Measurements from ENCODE around the gene KCNAB2.

KCNAB2 gene

DNA sequence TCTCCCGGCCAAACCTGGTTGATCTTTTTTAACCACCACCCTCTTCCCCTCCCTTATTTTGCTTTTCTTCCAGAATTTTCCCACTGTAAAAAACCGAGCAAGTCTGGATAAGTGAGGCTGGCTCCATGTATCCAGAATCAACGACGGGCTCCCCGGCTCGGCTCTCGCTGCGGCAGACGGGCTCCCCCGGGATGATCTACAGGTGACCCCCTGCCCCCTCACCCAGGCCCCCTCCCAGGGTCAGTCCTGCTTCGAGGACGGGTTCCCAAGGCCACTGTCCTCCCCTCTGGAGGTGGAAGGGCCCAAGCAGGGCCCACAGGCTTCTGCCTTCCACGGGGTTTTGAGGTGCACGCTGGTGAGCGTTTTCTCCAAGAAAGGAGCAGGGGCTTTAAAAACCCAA, 5.2 kb upstream of the KCNAB2 start:
- peaks cover 89% of the 10 kb centered on the region for H4K20me1 ChIP-seq (ENCODE audit: insufficient read depth, low read length, poor library complexity, severe bottlenecking)
- H3K27me3 ChIP-seq (ENCODE audit: insufficient read depth, low read length, poor library complexity, severe bottlenecking), result no peaks in the 10 kb centered on the region
- H3K4me2 ChIP-seq (ENCODE audit: low read depth, low read length, poor library complexity, severe bottlenecking), result no peak overlapping the region
- no peaks in the 10 kb centered on the region for H3K9me2 ChIP-seq (replicated peaks; ENCODE audit: low read depth, low read length)
- H3K9ac ChIP-seq (ENCODE audit: low read depth, low read length, poor library complexity, severe bottlenecking), result no peak overlapping the region
- TF ChIP-seq EZH2phosphoT487 (IDR thresholded peaks at IDR 0.05; ENCODE audit: borderline replicate concordance) (no peak), CTCF (conservative IDR thresholded peaks at IDR 0.05; ENCODE audit: low read length) (no peak)
- no peak overlapping the region for H2AFZ ChIP-seq (ENCODE audit: low read length)
- H3K79me2 ChIP-seq (ENCODE audit: insufficient read depth, low read length), result peaks cover 87% of the 10 kb centered on the region
- H3K36me3 ChIP-seq (ENCODE audit: insufficient read depth, low read length), result peaks cover 74% of the 10 kb centered on the region; the same call in 1 of the 2 replicates
- peaks cover 75% of the 10 kb centered on the region for H3K4me1 ChIP-seq (ENCODE audit: insufficient read depth, low read length, poor library complexity, severe bottlenecking)
- no peak overlapping the region for H3K4me3 ChIP-seq (ENCODE audit: low read length, poor library complexity, severe bottlenecking)
- peaks cover 17% of the 10 kb centered on the region for H3F3A ChIP-seq (ENCODE audit: low read depth)
- no peaks in the 10 kb centered on the region for H3K9me3 ChIP-seq (ENCODE audit: insufficient read depth, low read depth, low read length)

- H3F3A ChIP-seq (ENCODE audit: low read depth), result peaks cover 17% of the 10 kb centered on the region
- H3K9me3 ChIP-seq (ENCODE audit: insufficient read depth, low read depth, low read length), result no peaks in the 10 kb centered on the region
- H3K4me2 ChIP-seq (ENCODE audit: low read depth, low read length, poor library complexity, severe bottlenecking), result peak overlapping the region; percentile 33
- H3K9ac ChIP-seq (ENCODE audit: low read depth, low read length, poor library complexity, severe bottlenecking), result no peak overlapping the region
- H2AFZ ChIP-seq (ENCODE audit: low read length), result no peak overlapping the region
- no peaks in the 10 kb centered on the region for H3K27me3 ChIP-seq (ENCODE audit: insufficient read depth, low read length, poor library complexity, severe bottlenecking)
- H3K4me3 ChIP-seq (ENCODE audit: low read length, poor library complexity, severe bottlenecking), result no peak overlapping the region
- TF ChIP-seq CTCF (conservative IDR thresholded peaks at IDR 0.05; ENCODE audit: low read length) (no peak), EZH2phosphoT487 (IDR thresholded peaks at IDR 0.05; ENCODE audit: borderline replicate concordance) (no peak)
- H3K36me3 ChIP-seq (ENCODE audit: insufficient read depth, low read length), result peaks cover 75% of the 10 kb centered on the region; the same call in 1 of the 2 replicates
- H4K20me1 ChIP-seq (ENCODE audit: insufficient read depth, low read length, poor library complexity, severe bottlenecking), result peaks cover 88% of the 10 kb centered on the region
- H3K9me2 ChIP-seq (replicated peaks; ENCODE audit: low read depth, low read length), result no peaks in the 10 kb centered on the region
- H3K4me1 ChIP-seq (ENCODE audit: insufficient read depth, low read length, poor library complexity, severe bottlenecking), result peaks cover 70% of the 10 kb centered on the region
- peaks cover 85% of the 10 kb centered on the region for H3K79me2 ChIP-seq (ENCODE audit: insufficient read depth, low read length)
Observed at GRCh38 chr1:6040861-6041415, 4.8 kb upstream of the KCNAB2 start.

DNA sequence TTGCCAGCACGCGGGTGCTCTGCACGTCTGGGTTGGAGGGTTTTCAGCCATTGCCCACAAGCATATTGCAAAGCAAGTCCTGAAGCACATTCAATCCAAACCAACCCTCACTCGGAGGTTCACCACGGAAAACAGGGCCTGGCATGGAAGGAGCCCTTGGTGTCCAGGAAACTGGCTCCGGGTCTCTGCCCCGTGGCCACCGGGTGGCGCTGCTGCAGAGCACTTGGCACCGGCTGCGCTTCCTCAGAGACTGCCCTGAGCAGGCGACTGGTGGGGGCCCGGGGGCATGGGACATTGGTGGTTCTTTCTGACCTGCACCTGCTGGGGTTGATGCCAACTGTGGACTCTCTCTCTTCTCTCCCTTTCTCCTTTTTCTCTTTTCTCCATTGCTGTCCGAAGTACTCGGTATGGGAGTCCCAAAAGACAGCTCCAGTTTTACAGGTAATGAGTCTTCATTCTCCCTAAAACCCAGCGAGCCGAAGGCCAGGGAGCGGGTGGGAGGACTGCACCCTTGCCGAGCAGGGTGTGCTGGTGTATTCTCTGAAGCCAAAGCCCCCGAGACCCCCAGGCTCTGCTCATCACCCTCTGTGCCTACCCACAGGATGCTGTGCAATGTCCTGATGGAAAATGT, 4.1 kb upstream of the KCNAB2 start:
- H2AFZ ChIP-seq (ENCODE audit: low read length), result no peak overlapping the region
- peaks cover 66% of the 10 kb centered on the region for H3K4me1 ChIP-seq (ENCODE audit: insufficient read depth, low read length, poor library complexity, severe bottlenecking)
- H3K9me2 ChIP-seq (replicated peaks; ENCODE audit: low read depth, low read length), result no peaks in the 10 kb centered on the region
- peaks cover 14% of the 10 kb centered on the region for H3F3A ChIP-seq (ENCODE audit: low read depth)
- peaks cover 84% of the 10 kb centered on the region for H4K20me1 ChIP-seq (ENCODE audit: insufficient read depth, low read length, poor library complexity, severe bottlenecking)
- peaks cover 79% of the 10 kb centered on the region; the same call in 1 of the 2 replicates for H3K36me3 ChIP-seq (ENCODE audit: insufficient read depth, low read length)
- no peaks in the 10 kb centered on the region for H3K9me3 ChIP-seq (ENCODE audit: insufficient read depth, low read depth, low read length)
- peaks cover 85% of the 10 kb centered on the region for H3K79me2 ChIP-seq (ENCODE audit: insufficient read depth, low read length)
- no peaks in the 10 kb centered on the region for H3K27me3 ChIP-seq (ENCODE audit: insufficient read depth, low read length, poor library complexity, severe bottlenecking)
- H3K9ac ChIP-seq (ENCODE audit: low read depth, low read length, poor library complexity, severe bottlenecking), result no peak overlapping the region
- no peak overlapping the region for H3K4me3 ChIP-seq (ENCODE audit: low read length, poor library complexity, severe bottlenecking)
- peak; percentile 76 for TF ChIP-seq CTCF (conservative IDR thresholded peaks at IDR 0.05; ENCODE audit: low read length)
- TF ChIP-seq EZH2phosphoT487 (IDR thresholded peaks at IDR 0.05; ENCODE audit: borderline replicate concordance), result no peak
- H3K4me2 ChIP-seq (ENCODE audit: low read depth, low read length, poor library complexity, severe bottlenecking), result peak overlapping the region; percentile 33
